Heart left ventricle (tissue), 16 donors: ENCODE data around the gene GRIN2B. TPM values are rescaled to one million over a fixed set of nuclear protein-coding genes. Genes with fewer than 3 reads are reported as not detected.

Source experiments
- ATAC-seq, 4 donors: fragments of 200-7000 bp; cut with Tn5 transposase; one replicate each; pipeline ENCODE4 v1.9.1; 2020 to 2022; ENCODE audit warnings: moderate library complexity in 4 of 4, mild to moderate bottlenecking in 3 of 4, moderate number of reproducible peaks in 1 of 4
- DNase-seq, 5 donors: peaks; one replicate each; pipeline ENCODE4 v3.0.0-alpha.2; 2020
- H3K27ac ChIP-seq, 12 donors: fragments of 200-600 bp; sonication (generic) in 4 of 12; one replicate each; pipeline versions ENCODE4 v1.5.0 to v1.8.0; 2016 to 2022; ENCODE audit warnings: mild to moderate bottlenecking in 2 of 12
- H3K27me3 ChIP-seq, 9 donors: fragments of 200-600 bp; sonication (generic) in 2 of 9; one replicate each; pipeline versions ENCODE4 v1.5.1 to v1.8.0; 2016 to 2022; ENCODE audit warnings: mild to moderate bottlenecking in 3 of 9
- H3K36me3 ChIP-seq, 9 donors: fragments of 200-600 bp; sonication (generic) in 2 of 9; one replicate each; pipeline versions ENCODE4 v1.5.0 to v1.8.0; 2018 to 2022; ENCODE audit warnings: mild to moderate bottlenecking in 2 of 9
- H3K4me1 ChIP-seq, 12 donors: fragments of 200-600 bp; sonication (generic) in 4 of 12; one replicate each; pipeline versions ENCODE4 v1.5.0 to v1.8.0; 2016 to 2022; ENCODE audit warnings: mild to moderate bottlenecking in 3 of 12
- H3K4me3 ChIP-seq, 12 donors: fragments of 200-600 bp; sonication (generic) in 4 of 12; one replicate each; pipeline versions ENCODE4 v1.5.0 to v1.8.0; 2017 to 2022; ENCODE audit warnings: mild to moderate bottlenecking in 9 of 12, moderate library complexity in 4 of 12
- H3K9me3 ChIP-seq, 12 donors: fragments of 200-600 bp; sonication (generic) in 4 of 12; one replicate each; pipeline versions ENCODE4 v1.5.0 to v1.8.0; 2016 to 2022; ENCODE audit warnings: mild to moderate bottlenecking in 1 of 12
- CTCF ChIP-seq, 12 donors: fragments of 200-600 bp; sonication (generic) in 4 of 12; IDR thresholded peaks; one replicate each; pipeline versions ENCODE4 v1.5.0 to v1.8.0; 2018 to 2022; ENCODE audit warnings: antibody characterized with exemption in 12 of 12, mild to moderate bottlenecking in 5 of 12
- POLR2A ChIP-seq, 2 donors: fragments of 450-650 bp; IDR thresholded peaks; one replicate each; pipeline ENCODE4 v1.6.1; 2017; ENCODE audit warnings: antibody characterized with exemption in 2 of 2, mild to moderate bottlenecking in 2 of 2, moderate library complexity in 2 of 2
- WGBS, 4 donors: extraction: QIAGEN DNeasy Blood & Tissue Kit in 2 of 4; methylation state at CpG; one replicate each; pipeline versions ENCODE4 v1.1.5 to v1.1.7; 2013 to 2018; 5-methylcytosine and 5-hydroxymethylcytosine counted together
- intact Hi-C, 10 donors: fragments of 100-400 bp; cut with DNase I; formaldehyde crosslinking; loops; one replicate each; pipeline versions ENCODE4 v1.11.1 to v1.14.2; 2022
- long read RNA-seq, 3 donors: library from polyadenylated mRNA; unstranded; transcript quantifications; one replicate each; pipeline ENCODE4 v2.0.0, GENCODE V29; 2020 to 2021
- polyA plus RNA-seq, 2 donors: library from polyadenylated mRNA; stranded (reverse); fragments of 200-250 nt; gene quantifications; one replicate each; pipeline ENCODE4 v1.2.3, GENCODE V29; 2013
- total RNA-seq, 9 donors: library from RNA; depleted of rRNA in 2 of 9; stranded (reverse); fragments of >200 nt in 2 of 9; fragmentation: NEBNext Ultra II Directional in 3 of 9; extraction: Animal tissue kit (Norgen Biotek cat#: 25700) in 3 of 9; gene quantifications; one replicate each; pipeline versions ENCODE4 v1.1.0 to v1.2.4, GENCODE V29; 2016 to 2023
- donor health status: ischemic (EF 13 %, LVEDD 7.1; RV severe dilation, severe dysfunction).
- donor health status: healthy with polysubstance abuse.
- donor health status: DM: no; HTN: yes; CAD: no.
- donor health status: DM: no; HTN: no; CAD: no.
- donor health status: ischemic (EF 25% LVEDD 6.9; RV normal size, moderate dysfunction).
- donor health status: ischemic (EF 25% LVEDD 5.7; RV mildly dilated, moderate dysfunction).
- donor health status: healthy.
- donor health status: DM: yes; HTN: yes; CAD: no.
- donor health status: ischemic (EF 35%, LVEDD 5.7; RV mildly dilated, moderate dysfunction).
- donor health status: nonischemic (EF 11% LVEDD 7.7; RV severe dilation, severe dysfunction).
- donor health status: DM: yes; HTN: yes; CAD: no.
- donor health status: PGD.
- donor health status: ischemic (EF 29% LVEDD 5.4; RV normal size, mild dysfunction).
- donor health status: nonischemic (EF 23%, LVEDD 6.1; RV moderate dilation, normal function).

The GRIN2B gene
- under 1 TPM in 4 of 9 donors, not detected in 5; under 0.01 to 0.54 (median 0.07) TPM for total RNA-seq
- under 1 TPM; under 0.01 to 0.01 TPM for polyA plus RNA-seq
- long read RNA-seq, donor 1, result 0 reads
- long read RNA-seq, donor 2, result 0 reads
- long read RNA-seq, donor 3, result 0 reads

DNA sequence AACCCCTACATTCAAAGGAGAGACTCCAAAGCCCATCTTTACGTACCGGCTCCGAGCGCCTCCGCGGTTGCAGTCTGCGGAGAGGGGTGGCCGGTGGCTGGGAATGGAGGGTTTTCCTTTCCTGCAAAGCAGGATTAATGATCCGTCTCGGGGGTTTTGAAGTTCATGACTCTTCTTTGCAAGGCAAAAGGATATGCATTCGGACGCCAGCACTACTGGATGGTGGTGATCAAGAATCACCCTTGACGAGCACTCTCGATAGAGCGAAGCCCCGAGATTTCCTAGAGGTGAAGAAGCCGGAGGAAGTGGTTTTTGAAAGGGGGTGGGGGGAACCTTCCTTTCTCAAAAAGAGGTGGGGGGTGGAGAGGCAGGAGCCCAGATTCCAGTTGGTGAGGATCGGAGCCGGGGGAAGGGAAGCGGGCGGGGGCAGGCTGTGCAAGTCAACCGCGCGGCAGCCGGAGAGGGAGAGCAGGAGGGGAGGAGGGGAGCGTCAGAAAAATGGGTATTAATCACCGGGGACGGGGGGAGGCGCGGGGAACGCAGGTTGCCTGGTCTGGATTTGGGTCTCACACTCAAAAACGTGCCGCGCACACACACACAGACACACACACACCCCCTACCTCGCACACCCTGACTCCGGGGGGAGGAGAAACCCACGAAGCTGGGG lies at the start of gene GRIN2B:
GRIN2B (minus strand) TSS at position 307 of the 667 bp plus-strand sequence. CDS start 115,394 bp downstream, outside the sequence.
- Histone ChIP-seq H3K9me3 (no peaks in the 10 kb centered on the region), H3K27ac (no peak within 1 kb of the TSS), H3K4me1 (peaks cover 0 to 22% (median 5%) of the 10 kb centered on the region in 12 donors), H3K4me3 (peak within 1 kb of the TSS in 11 of 12 donors; percentile 3 to 46 (median 24)), H3K27me3 (peaks cover 19 to 88% (median 66%) of the 10 kb centered on the region in 9 donors), H3K36me3 (no peaks in the 10 kb centered on the region)
- ATAC-seq (no peak), DNase-seq (no peak)
- intact Hi-C loops, result loop anchor here in 1 of 10 donors (10.0 kb wide), 1 partner anchor 117 kb away; no protein-coding TSS in a partner anchor
- TF ChIP-seq CTCF (IDR thresholded peaks at IDR 0.05) (no peak), POLR2A (IDR thresholded peaks at IDR 0.05) (no peak)
- WGBS, 4 donors, result 1 to 4% (median 2%) methylated on average over 35 to 37 of the region's 37 CpGs

DNA sequence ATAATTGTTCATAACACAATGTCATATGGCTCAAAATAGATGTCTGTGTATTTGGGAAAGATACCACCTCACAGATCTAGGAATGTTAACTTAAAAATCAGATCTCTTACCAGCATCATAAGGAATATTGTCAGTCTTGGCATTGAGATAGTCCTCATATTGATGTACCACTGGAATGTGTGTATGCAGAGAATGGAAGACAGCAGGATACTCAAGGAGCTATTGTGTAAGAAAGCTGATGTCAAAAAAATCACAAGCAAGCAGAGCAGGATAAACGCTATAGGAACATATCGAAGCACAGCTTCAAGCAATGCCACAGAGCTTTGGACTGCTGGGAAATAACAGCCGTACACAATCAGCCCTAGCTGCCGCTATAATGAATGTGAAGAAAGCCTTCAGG lies 45.1 kb upstream of the GRIN2B start:
- Histone ChIP-seq H3K4me1 (no peaks in the 10 kb centered on the region), H3K36me3 (no peaks in the 10 kb centered on the region), H3K4me3 (no peak overlapping the region), H3K9me3 (no peaks in the 10 kb centered on the region), H3K27me3 (no peaks in the 10 kb centered on the region), H3K27ac (no peak overlapping the region)
- DNase-seq (no peak), ATAC-seq (no peak)
- intact Hi-C loops, result no loop called here
- WGBS, 4 donors, result 92 to 95% (median 94%) methylated on average over 4 of the region's 4 CpGs
- TF ChIP-seq POLR2A (IDR thresholded peaks at IDR 0.05), result no peak
- no peak for TF ChIP-seq CTCF (IDR thresholded peaks at IDR 0.05)

- ATAC-seq (no peak), DNase-seq (no peak)
- no peaks in the 10 kb centered on the region for H3K4me1 ChIP-seq
- H3K9me3 ChIP-seq, result peaks cover 0 to 5% (median 0%) of the 10 kb centered on the region in 12 donors
- intact Hi-C loops, result no loop called here
- TF ChIP-seq POLR2A (IDR thresholded peaks at IDR 0.05), result no peak
- no peak for TF ChIP-seq CTCF (IDR thresholded peaks at IDR 0.05)
- H3K4me3 ChIP-seq, result no peak overlapping the region
- H3K36me3 ChIP-seq, result no peaks in the 10 kb centered on the region
- H3K27ac ChIP-seq, result no peak overlapping the region
- no peaks in the 10 kb centered on the region for H3K27me3 ChIP-seq
Observed at GRCh38 chr12:14024591-14024990, 43.2 kb upstream of the GRIN2B start.

DNA sequence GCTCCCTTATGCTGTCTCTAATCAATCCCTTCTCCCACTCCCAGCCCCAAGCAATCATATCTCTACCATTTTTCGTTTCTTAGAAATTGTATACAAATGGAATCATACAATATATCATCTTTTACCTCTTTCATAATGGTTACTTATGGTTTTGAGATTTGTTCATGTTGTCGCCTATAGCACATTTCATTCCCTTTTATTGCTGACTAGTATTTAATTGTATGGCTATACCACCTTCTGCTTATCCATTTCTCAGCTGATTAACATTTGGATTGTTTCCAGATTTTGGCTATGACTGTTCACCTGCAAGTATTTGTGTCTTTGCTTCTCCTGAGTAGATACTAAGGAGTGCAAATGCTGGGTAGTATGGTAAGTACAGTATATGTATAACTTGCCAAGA lies 36.7 kb upstream of the GRIN2B start:
- H3K36me3 ChIP-seq, result no peaks in the 10 kb centered on the region
- 69 to 75% (median 72%) methylated on average over 2 of the region's 2 CpGs for WGBS, 4 donors
- peaks cover 0 to 8% (median under 1%) of the 10 kb centered on the region in 12 donors for H3K9me3 ChIP-seq
- intact Hi-C loops, result no loop called here
- no peak overlapping the region for H3K4me3 ChIP-seq
- TF ChIP-seq POLR2A (IDR thresholded peaks at IDR 0.05), result no peak
- no peak for TF ChIP-seq CTCF (IDR thresholded peaks at IDR 0.05)
- DNase-seq (no peak), ATAC-seq (no peak)
- H3K27ac ChIP-seq, result no peak overlapping the region
- H3K27me3 ChIP-seq, result no peaks in the 10 kb centered on the region
- H3K4me1 ChIP-seq, result no peaks in the 10 kb centered on the region
